Stomach (tissue), 4 donors: ENCODE results near the gene LAMP1.

ENCODE experiments used
- EP300 ChIP-seq: sonication (generic); formaldehyde crosslinking; IDR thresholded peaks from one replicate; pipeline ENCODE4 v1.6.1; 2017; ENCODE audit warnings: antibody characterized with exemption
- POLR2AphosphoS5 ChIP-seq, 3 donors: sonication (generic); formaldehyde crosslinking; IDR thresholded peaks; one replicate each; pipeline ENCODE4 v1.6.1; 2016; ENCODE audit warnings: antibody characterized with exemption in 3 of 3
- TF ChIP-seq, protein P1 (sequence below), 7 experiments: fragments of 450-650 bp in 4 of 7; fragments of 200-600 bp in 3 of 7; sonication (generic) in 3 of 7; IDR thresholded peaks; one replicate each; pipeline ENCODE4 v1.5.1; 2016 to 2019; ENCODE audit warnings: antibody characterized with exemption in 7 of 7, control low read depth in 2 of 7, mild to moderate bottlenecking in 1 of 7

- TF ChIP-seq, protein P1, sequence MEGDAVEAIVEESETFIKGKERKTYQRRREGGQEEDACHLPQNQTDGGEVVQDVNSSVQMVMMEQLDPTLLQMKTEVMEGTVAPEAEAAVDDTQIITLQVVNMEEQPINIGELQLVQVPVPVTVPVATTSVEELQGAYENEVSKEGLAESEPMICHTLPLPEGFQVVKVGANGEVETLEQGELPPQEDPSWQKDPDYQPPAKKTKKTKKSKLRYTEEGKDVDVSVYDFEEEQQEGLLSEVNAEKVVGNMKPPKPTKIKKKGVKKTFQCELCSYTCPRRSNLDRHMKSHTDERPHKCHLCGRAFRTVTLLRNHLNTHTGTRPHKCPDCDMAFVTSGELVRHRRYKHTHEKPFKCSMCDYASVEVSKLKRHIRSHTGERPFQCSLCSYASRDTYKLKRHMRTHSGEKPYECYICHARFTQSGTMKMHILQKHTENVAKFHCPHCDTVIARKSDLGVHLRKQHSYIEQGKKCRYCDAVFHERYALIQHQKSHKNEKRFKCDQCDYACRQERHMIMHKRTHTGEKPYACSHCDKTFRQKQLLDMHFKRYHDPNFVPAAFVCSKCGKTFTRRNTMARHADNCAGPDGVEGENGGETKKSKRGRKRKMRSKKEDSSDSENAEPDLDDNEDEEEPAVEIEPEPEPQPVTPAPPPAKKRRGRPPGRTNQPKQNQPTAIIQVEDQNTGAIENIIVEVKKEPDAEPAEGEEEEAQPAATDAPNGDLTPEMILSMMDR (IDR thresholded peaks at IDR 0.05), result no peak
- TF ChIP-seq EP300, result no peak
- no peak for TF ChIP-seq POLR2AphosphoS5 (IDR thresholded peaks at IDR 0.05)
Observed at GRCh38 chr13:113307491-113307890, 10.5 kb downstream of the LAMP1 start.
